Lung (tissue), 12 donors: ENCODE measurements around the gene LIMK1. TPM values are rescaled to one million over a fixed set of nuclear protein-coding genes. Genes with fewer than 3 reads are reported as not detected.

Source experiments
- ATAC-seq: fragments of 200-7000 bp; cut with Tn5 transposase; one replicate; pipeline ENCODE4 v1.9.1; 2020; ENCODE audit warnings: moderate number of reproducible peaks; ENCODE audit not compliant: insufficient read depth, low FRiP score
- DNase-seq, 3 donors: peaks; one replicate each; pipeline ENCODE4 v3.0.0-alpha.2; 2013 to 2017
- H3K27ac ChIP-seq, 2 donors: one replicate each; pipeline ENCODE4 v1.5.1; 2013; ENCODE audit warnings: mild to moderate bottlenecking in 2 of 2, moderate library complexity in 2 of 2, control low read depth in 1 of 2, inconsistent platforms in 1 of 2, low read depth in 1 of 2, low read length in 1 of 2
- H3K27me3 ChIP-seq, 3 donors: one replicate each; pipeline ENCODE4 v1.5.1; 2013; ENCODE audit warnings: low read length in 2 of 3; ENCODE audit not compliant: control insufficient read depth in 3 of 3, insufficient read depth in 3 of 3
- H3K36me3 ChIP-seq, 4 donors: one replicate each; pipeline ENCODE4 v1.5.1; 2013; ENCODE audit warnings: low read length in 4 of 4, mild to moderate bottlenecking in 1 of 4, moderate library complexity in 1 of 4; ENCODE audit not compliant: control insufficient read depth in 4 of 4, insufficient read depth in 4 of 4
- H3K4me1 ChIP-seq, 5 donors: one replicate each; pipeline ENCODE4 v1.5.1; 2013; ENCODE audit warnings: low read length in 5 of 5, mild to moderate bottlenecking in 2 of 5, moderate library complexity in 1 of 5; ENCODE audit not compliant: control insufficient read depth in 5 of 5, insufficient read depth in 5 of 5
- H3K4me3 ChIP-seq: one replicate; pipeline ENCODE4 v1.5.1; 2013; ENCODE audit warnings: mild to moderate bottlenecking, control low read depth, moderate library complexity
- H3K9ac ChIP-seq, 2 donors: one replicate each; pipeline ENCODE4 v1.5.1; 2013; ENCODE audit warnings: low read length in 2 of 2, control low read depth in 1 of 2; ENCODE audit not compliant: insufficient read depth in 1 of 2
- H3K9me3 ChIP-seq, 4 donors: one replicate each; pipeline ENCODE4 v1.5.1; 2013; ENCODE audit warnings: low read length in 3 of 4, mild to moderate bottlenecking in 1 of 4, moderate library complexity in 1 of 4; ENCODE audit not compliant: control insufficient read depth in 4 of 4, insufficient read depth in 3 of 4
- CTCF ChIP-seq: IDR thresholded peaks from 2 replicates; pipeline ENCODE4 v1.5.1; 2012; ENCODE audit warnings: mild to moderate bottlenecking; ENCODE audit errors: control extremely low read depth, extremely low read depth
- WGBS, 2 donors: extraction: QIAGEN DNeasy Blood & Tissue Kit; methylation state at CpG; one replicate each; pipeline ENCODE4 v1.1.7; 2013; 5-methylcytosine and 5-hydroxymethylcytosine counted together
- polyA plus RNA-seq, 2 donors: library from polyadenylated mRNA; stranded (reverse); fragments of 200-250 nt; gene quantifications; one replicate each; pipeline ENCODE4 v1.2.1, GENCODE V29; 2013
- total RNA-seq, 2 donors: library from RNA; depleted of rRNA in 1 of 2; stranded (reverse); fragments of >200 nt in 1 of 2; gene quantifications; one replicate each; pipeline ENCODE4 v1.2.1, GENCODE V29; 2014 to 2021
- donor health status: control.
- donor health status: control.
- donor health status: Bipolar disorder and iron deficiency.
- donor health status: healthy.
- donor health status: DM: yes; HTN: yes; CAD: no.

The LIMK1 gene
- total and polyA plus RNA-seq, 4 donors = 11.2 to 41.0 (median 17.3) TPM

- Histone ChIP-seq H3K4me3 (peak overlapping the region; percentile 30), H3K9me3 (no peaks in the 10 kb centered on the region), H3K4me1 (peaks cover 0 to 26% (median 14%) of the 10 kb centered on the region in 5 donors), H3K27ac (peak overlapping the region in 1 of 2 donors; percentile 90), H3K9ac (peak overlapping the region; percentile 39 to 43), H3K27me3 (no peaks in the 10 kb centered on the region), H3K36me3 (peaks cover 0 to 11% (median 6%) of the 10 kb centered on the region in 4 donors)
- WGBS, 2 donors = 6 to 8% methylated on average over 30 to 32 of the region's 32 CpGs
- ATAC-seq (peak; percentile 86), DNase-seq (peak; percentile 57 to 68 (median 64))
- TF ChIP-seq CTCF = no peak
Measured at GRCh38 chr7:74094224-74095101, 10.9 kb downstream of the LIMK1 start.

GRCh38 chr7:74095135-74095534 lies 11.5 kb downstream of the LIMK1 start:
- H3K27ac ChIP-seq = peak overlapping the region in 1 of 2 donors; percentile 90
- no peaks in the 10 kb centered on the region for H3K27me3 ChIP-seq
- no peak for TF ChIP-seq CTCF
- peaks cover 0 to 26% (median 14%) of the 10 kb centered on the region in 5 donors for H3K4me1 ChIP-seq
- 93 to 94% methylated on average over 6 of the region's 6 CpGs for WGBS, 2 donors
- ATAC-seq = no peak
- H3K9ac ChIP-seq = peak overlapping the region in 1 of 2 donors; percentile 39
- H3K4me3 ChIP-seq = no peak overlapping the region
- no peak for DNase-seq
- peaks cover 0 to 11% (median 7%) of the 10 kb centered on the region in 4 donors for H3K36me3 ChIP-seq
- no peaks in the 10 kb centered on the region for H3K9me3 ChIP-seq

GRCh38 chr7:74097937-74098614 lies 14.5 kb downstream of the LIMK1 start:
- peaks cover 0 to 20% (median 14%) of the 10 kb centered on the region in 5 donors for H3K4me1 ChIP-seq
- DNase-seq (no peak), ATAC-seq (no peak)
- no peak for TF ChIP-seq CTCF
- no peak overlapping the region for H3K27ac ChIP-seq
- 83 to 92% methylated on average over 11 of the region's 11 CpGs for WGBS, 2 donors
- no peaks in the 10 kb centered on the region for H3K27me3 ChIP-seq
- no peak overlapping the region for H3K9ac ChIP-seq
- H3K36me3 ChIP-seq = peaks cover 0 to 19% (median 9%) of the 10 kb centered on the region in 4 donors
- no peaks in the 10 kb centered on the region for H3K9me3 ChIP-seq
- H3K4me3 ChIP-seq = no peak overlapping the region
